Activated CD4-positive, alpha-beta T cell treated with anti-CD3 and anti-CD28 coated beads, Interleukin-2, amount 50 U/mL, for 24 hours (primary cell): ENCODE measurements around the gene FBXW7.

Experiments used
- DNase-seq, 2 donors: peaks; one replicate each; pipeline ENCODE4 v3.0.0-alpha.2; 2020; ENCODE audit warnings: low read depth in 1 of 2, low spot score in 1 of 2

FBXW7 gene

DNA sequence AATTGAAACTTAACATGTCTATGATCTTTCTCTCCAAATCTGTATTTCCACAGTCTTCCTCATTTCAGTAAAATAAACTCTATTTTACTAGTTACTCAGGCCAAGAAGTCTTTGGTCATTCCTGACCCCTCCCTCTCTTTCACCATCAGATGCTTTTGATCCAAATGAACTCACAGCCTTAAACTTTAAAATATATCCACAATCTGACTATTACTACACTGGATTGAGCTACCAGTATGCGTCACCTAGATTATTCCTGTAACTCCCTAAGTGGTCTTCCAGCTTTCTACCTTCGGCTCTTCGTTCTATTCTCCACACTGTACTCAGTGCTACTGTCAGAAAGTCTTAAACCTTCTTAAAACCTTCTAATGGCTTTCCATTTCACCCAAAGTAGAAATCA is 195.1 kb downstream of the FBXW7 start:
- DNase-seq = no peak

GRCh38 chr4:152339576-152339975 is 196.3 kb downstream of the FBXW7 start:
- no peak for DNase-seq

GRCh38 chr4:152334931-152335330 is 201.0 kb downstream of the FBXW7 start:
- no peak for DNase-seq

GRCh38 chr4:152331042-152331441 is 204.8 kb downstream of the FBXW7 start:
- no peak for DNase-seq

DNA sequence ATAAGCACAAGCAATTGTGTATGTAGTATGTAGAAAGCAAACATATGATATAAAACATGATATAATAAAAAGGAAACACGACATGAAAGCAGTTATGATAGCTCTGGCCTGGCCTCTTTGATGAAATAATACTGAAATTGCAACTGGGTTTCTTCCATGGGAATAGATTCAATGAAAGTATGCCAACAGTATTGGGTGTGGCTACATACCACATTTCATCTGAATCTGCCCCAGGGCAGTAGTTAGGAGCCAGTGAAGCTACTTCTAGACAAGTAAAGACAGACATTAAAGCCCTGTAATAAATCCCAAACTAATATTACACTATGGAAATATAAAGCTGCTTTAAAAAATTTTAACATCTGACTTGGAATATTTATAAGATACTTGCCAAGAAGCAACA is 207.3 kb downstream of the FBXW7 start:
- no peak for DNase-seq

- DNase-seq = no peak
These were observed 208.1 kb downstream of the FBXW7 start for GRCh38 chr4:152327606-152328453.

DNA sequence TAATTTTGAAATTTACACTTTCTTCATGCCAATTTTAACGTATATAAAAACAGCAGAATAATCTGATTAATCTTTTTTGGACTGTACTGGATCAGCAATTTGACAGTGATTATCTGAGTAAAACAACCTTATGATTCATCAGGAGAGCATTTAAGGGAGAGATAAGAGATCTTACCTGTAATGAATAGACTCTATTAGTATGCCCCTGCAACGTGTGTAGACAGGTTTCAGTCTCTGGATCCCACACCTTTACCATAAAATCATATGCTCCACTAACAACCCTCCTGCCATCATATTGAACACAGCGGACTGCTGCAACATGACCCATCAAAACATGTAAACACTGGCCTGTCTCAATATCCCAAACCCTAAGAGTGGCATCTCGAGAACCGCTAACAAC is 210.1 kb downstream of the FBXW7 start:
- no peak for DNase-seq

DNA sequence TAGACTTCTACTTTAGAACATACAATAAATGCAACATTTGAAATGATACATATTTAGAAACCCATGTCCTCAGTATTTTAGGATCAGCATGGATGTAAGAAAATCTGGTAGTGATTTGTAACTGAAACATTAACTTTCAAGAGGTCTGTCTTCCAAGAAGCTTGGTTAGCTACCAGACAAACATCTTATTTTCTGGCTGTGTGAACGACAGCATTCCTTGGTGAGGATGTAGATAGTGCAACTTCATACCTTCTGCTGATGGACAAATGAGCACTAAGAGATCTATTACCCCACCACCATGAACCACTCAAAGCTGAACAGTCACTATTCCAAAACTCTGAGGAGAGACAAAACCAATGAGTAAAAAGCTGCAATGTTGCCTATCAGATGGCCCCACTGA is 212.7 kb downstream of the FBXW7 start:
- no peak for DNase-seq

GRCh38 chr4:152322656-152323055 is 213.2 kb downstream of the FBXW7 start:
- DNase-seq = no peak

DNA sequence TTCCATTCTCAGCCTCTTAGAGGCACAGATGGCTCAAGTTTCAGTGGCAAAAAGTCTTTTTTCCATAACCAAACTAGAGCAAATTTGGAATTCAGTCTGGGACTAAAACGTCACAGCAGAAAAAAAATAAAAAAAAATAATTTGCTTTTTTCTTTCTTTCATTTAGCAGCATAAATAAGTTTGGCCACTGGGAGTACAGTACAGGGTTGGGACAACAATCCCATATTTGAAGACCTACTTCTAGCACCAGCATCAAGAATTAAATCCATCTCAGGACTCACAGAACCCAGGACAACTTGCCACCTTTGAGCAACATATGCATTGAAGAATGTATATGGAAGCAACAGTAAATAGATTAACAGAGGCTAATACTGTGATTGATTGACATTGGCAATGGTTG is 214.0 kb downstream of the FBXW7 start:
- DNase-seq = no peak

DNA sequence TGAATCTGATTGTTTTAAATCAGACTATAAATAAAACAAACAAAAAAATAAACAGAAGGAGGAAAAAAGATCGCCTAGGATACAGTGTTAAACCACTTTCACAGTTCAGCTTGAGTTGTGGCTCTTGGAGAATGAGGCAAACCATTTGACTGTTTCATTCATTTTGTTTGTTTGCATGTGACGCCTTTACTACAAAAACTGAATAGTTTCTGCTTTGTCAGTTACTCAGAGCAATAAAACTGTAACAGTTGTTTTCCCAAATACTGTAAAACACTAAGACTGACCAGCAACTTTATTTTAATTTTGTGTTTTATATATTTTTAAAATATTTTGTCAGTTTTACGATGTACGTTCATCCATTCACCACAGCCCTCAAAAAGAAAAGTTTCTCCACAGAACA is 214.5 kb downstream of the FBXW7 start:
- no peak for DNase-seq

GRCh38 chr4:152316969-152317368 is 218.9 kb downstream of the FBXW7 start:
- no peak for DNase-seq

DNA sequence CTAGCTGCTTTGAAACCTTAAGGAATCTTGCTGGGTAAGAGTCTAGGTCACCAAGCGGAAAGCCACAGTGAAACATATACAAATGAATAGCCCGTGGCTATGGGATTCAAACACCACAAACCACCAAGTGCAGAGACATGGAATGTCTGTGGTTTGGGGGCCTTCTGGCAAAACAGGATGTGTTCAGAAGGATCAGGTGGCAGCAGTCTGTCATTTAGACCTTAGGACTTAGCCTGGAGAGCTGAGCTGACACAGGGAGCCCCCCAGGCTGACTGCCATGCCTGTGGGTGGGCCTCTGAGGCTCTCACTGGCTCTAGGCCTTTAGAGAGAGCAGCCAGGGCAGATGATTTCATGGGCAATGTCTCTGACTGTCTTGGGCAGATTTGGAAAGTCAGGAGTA is 225.6 kb downstream of the FBXW7 start:
- no peak for DNase-seq

- DNase-seq = no peak
These were observed 226.5 kb downstream of the FBXW7 start for GRCh38 chr4:152309418-152309817.

- DNase-seq = no peak
These were observed 226.9 kb downstream of the FBXW7 start for GRCh38 chr4:152308951-152309350.

GRCh38 chr4:152307669-152308068 is 228.2 kb downstream of the FBXW7 start:
- DNase-seq = no peak

DNA sequence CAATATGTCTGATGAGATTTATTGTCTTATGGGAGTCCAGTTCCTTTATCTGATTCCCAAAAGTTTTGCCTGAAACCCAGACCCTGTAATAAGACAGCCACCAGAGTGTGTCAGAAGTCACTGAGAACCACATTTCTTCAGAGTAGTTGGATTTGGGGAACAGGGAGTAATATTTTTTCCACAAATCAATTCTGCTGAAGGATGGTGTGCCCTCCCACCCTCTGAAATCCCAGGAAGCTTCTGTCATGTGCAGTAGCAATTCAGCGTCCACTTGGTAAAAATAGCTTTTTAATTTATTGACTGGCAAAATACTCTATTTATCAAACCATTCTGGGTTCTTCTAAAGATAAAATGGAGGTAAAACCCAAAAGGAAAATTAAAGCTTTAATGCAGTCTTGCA is 229.4 kb downstream of the FBXW7 start:
- DNase-seq = no peak

DNA sequence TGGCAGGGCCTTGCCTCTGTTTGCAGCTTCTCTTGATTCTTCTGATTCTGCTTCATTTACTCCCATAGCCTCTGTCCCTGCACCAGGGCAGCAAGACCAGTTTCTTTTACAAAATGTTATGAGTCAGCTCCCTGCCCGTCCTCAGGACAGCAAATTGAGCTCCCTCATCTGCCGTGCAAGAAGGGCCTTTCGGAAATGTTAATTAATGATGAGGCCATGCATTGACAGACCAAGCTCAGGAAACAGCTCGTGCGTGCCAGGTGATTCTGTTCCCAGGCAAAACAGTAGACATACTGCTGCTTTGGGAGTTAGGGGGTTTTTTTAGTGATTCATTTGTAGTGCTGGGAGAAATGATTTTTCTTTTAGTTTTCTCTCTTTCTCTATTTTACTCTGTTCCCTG is 231.7 kb downstream of the FBXW7 start:
- DNase-seq = no peak

DNA sequence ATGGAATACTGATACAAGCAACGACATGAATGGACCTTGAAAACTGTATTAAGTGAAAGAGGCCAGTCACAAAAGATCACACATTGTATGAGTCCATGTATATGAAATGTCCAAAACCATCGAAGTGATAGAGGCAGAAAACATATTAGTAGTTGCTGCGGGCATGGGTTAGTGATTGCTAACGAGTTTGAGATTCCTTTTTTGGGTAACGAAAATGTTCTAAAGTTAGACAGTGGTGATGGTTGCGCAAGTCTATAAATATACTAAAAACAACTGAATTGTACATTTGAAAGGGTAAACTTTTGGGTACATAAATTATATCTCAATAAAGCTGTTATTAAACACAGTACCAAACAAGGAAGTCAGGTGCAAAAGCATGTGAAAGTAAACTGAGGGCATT is 234.5 kb downstream of the FBXW7 start:
- DNase-seq = no peak

DNA sequence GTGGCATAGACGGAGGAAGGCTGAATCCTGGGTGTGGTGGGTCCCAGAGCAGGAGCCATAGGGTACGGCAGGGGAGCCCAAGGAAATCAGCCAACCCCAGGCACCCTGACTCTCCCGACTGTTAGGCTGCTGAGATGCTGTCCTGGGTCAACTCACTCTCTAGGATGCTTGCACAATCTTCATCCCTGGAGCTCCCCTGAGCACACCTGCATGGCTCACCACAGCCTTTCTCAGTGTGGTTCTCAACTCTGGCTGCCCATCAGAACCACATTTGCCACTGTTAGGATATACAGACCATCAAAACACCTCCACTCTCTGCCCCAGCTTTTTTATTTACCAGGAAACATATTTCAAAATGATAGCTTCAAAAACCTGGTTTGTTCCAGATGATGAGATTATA is 236.3 kb downstream of the FBXW7 start:
- no peak for DNase-seq

GRCh38 chr4:152296386-152296785 is 239.5 kb downstream of the FBXW7 start:
- DNase-seq = no peak

- no peak for DNase-seq
These were observed 241.1 kb downstream of the FBXW7 start for GRCh38 chr4:152294765-152295164.

GRCh38 chr4:152294331-152294730 is 241.6 kb downstream of the FBXW7 start:
- no peak for DNase-seq
